CD1c-positive myeloid dendritic cell (primary cell): ENCODE measurements around the gene TGFBR3.

Source experiments
- DNase-seq: peaks from one replicate; pipeline ENCODE4 v3.0.0-alpha.2; 2016; ENCODE audit errors: extremely low spot score

Gene TGFBR3

DNA sequence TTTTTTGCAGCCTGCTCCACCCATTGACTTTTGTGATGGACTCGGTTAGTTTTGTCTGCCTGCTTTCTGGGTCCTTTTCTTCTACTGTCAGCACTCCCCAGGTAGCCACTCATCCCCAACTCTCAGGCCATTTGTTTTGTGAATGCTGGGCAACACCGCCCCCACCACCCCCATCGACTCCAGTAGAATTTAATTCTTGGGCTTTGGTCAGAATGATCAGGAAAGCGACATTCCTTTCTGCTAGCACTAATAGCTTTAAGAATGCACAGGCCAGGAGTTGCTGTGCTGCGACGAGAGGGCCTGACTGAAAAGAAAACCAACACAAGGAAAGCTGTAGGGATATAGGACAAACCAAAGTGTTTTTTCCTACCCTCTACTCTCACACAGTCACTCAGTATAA is 240.9 kb downstream of the TGFBR3 start:
- no peak for DNase-seq

DNA sequence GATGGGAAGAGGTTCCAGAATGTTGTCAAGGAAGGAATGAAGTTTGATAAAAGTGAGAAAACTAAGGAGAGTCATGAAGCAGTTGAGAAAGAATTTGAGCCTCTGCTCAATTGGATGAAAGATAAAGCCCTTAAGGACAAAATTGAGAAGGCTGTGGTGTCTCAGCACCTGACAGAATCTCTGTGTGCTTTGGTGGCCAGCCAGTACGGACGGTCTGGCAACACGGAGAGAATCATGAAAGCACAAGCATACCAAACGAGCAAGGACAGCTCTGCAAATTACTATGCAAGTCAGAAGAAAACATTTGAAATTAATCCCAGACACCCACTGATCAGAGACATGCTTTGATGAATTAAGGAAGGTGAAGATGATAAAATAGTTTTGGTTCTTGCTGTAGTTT is 242.5 kb downstream of the TGFBR3 start:
- DNase-seq, result no peak

DNA sequence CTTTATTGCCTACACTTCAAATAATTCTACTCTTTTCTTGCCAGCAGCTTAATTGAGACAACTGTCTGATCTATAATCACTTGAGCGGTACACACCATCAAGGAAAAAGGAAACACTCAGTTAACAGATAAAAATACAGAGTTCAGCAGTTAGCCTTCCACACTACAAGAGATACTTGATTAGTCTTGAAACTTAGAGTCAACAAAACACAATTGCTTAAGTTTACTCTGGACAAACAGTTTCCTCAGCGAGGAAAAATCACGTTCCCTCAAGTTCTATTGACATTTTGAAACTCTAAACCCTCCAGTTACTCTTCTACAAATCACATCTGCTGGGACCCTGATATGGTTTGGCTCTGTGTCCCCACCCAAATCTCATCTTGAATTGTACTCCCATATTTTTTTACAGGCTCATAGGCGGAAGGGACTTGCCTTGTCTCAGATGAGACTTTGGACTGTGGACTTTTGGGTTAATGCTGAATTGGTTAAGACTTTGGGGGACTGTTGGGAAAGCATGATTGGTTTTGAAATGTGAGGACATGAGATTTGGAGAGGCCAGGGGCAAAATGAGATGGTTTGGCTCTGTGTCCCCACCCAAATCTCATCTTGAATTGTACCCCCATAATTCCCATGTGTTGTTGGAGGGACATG is 244.9 kb downstream of the TGFBR3 start:
- no peak for DNase-seq

DNA sequence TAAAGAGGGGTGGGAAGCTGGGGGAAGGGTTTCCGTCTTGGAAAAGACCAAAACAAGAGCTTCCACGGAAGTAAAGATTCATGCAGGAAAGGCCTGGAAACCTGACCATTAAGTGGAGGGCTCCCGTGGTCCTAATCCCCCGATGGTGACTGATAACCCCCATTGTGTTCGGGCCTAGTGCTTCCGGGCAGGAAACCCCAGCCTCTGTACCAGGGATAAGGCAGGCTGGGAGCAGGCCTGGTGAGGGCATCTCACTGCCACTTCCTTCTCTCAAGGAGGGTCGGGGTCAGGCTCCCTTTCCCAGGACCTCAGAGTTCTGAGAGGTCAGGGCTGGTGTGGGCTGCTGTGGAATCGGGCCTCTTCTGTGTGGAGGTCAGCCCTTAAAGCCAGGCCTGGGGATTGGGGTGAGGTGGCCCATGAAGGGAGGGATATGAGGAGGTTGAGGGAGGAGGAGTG is 248.4 kb downstream of the TGFBR3 start:
- DNase-seq, result no peak

DNA sequence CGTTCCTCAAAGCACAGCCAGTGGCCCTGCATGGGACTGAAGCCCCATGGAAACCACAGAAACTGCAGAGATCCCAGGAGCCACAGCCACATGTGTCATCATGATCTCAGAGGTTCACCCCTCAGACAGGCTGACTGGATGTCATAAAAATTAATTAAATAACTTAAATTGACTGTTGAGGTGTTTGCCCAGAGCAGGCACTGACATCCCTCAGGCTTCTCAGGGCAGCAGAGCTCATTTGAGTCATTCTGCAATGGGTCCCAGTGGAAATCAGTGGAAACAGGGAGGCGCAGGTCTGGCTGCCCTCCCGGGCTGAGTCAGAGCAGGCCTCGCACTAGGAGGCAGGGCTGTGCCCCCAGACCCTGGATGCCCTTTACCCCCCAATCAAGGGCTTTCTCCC is 250.2 kb downstream of the TGFBR3 start:
- no peak for DNase-seq

DNA sequence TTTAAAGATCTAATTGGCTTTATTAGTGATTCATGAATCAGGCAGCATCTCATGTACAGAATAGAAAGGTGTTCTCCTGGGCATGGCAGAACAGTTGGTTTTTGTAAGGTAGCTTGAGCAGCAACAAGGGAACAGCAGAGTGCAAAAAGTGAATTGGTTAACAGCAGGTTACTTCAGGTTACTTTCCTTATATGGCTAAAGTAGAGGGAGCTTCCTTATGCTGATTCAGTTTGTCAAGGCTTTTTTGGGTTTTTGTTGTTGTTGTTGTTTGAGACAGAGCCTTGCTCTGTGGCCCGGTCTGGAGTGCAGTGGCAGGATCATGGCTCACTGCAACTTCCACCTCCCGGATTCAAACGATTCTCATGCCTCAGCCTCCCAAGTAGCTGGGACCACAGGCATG is 252.5 kb downstream of the TGFBR3 start:
- DNase-seq, result no peak

DNA sequence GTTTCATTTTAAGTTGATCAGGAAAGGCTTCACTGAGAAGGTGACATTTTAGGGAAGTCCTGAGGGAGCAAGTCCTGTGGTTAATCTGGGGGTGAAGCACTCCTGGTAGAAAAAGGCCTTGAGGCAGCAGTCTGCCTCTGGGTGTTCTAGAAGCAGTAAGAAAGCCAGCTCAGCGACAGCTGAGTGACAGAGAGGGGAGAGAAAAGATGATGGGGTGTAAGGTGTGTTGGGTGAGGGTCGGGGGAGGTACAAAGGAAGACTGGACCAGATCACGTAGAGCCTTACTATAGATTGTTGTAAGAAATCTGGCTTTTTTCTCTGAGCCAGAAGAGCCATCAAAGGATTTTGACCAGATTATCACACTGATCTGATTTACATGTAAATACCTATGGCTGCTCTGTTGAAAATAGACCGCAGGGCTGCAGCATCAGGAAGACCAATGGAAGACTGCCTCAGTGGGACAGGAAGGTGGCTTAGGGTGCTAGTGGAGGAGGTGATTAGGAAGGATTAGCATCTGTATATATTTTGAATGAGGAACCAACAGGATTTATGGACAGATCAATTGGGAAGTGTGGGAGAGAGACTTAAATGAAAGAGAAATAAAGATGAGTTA is 254.1 kb downstream of the TGFBR3 start:
- DNase-seq, result no peak

DNA sequence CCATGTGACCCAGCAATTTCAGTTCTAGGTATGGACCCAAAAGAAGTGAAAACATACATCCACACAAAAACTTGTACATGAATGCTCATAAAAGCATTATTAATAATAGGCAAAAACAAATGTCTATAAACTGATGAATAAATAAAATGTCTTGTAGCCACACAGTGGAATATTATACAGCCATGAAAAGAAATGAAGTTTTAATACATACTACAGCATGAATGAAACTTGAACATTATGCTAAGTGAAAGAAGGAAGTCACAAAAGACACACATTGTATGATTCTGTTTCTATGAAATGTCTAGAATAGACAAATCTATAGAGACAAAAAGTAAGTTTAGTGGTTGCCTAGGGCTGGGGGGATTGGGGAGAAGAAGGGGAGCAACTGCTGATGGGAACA is 255.1 kb downstream of the TGFBR3 start:
- no peak for DNase-seq
